ENCODE results near the gene TAF15. TPM values are rescaled to one million over a fixed set of nuclear protein-coding genes. Genes with fewer than 3 reads are reported as not detected.

Gene TAF15
- total and polyA plus RNA-seq, 2 of the 13 experiments (the other 11 are each of a cell fraction or from before 2014, with no cell fraction given) = 25.2 to 26.5 TPM

GRCh38 chr17:35808962-35809854 is at the start of gene TAF15 (continued):
- TF ChIP-seq THRA (CRISPR knock-in tag; IDR thresholded peaks at IDR 0.05; ENCODE audit: borderline replicate concordance) (peak; percentile 26; the same call in 1 of the 2 replicates), ZNF800 (CRISPR knock-in tag; IDR thresholded peaks at IDR 0.05) (no peak), E2F1 (CRISPR knock-in tag; IDR thresholded peaks at IDR 0.05) (0 out of 2 replicates have a peak, but pooled peaks have one; percentile 59), ZBTB21 (CRISPR knock-in tag; IDR thresholded peaks at IDR 0.05) (no peak; the same call in 1 of the 2 replicates), ZNF234 (CRISPR knock-in tag; conservative IDR thresholded peaks at IDR 0.05) (0 out of 2 replicates have a peak, but pooled peaks have one; percentile 51), ZNF431 (CRISPR knock-in tag; IDR thresholded peaks at IDR 0.05; ENCODE audit: borderline replicate concordance, low read depth) (no peak), KMT2B (CRISPR knock-in tag; IDR thresholded peaks at IDR 0.05) (peak; percentile 22; the same call in 1 of the 2 replicates), ZNF691 (CRISPR knock-in tag; IDR thresholded peaks at IDR 0.05; ENCODE audit: borderline replicate concordance, low read depth) (peak; percentile 71; the same call in 1 of the 2 replicates), HNRNPH1 (optimal IDR thresholded peaks at IDR 0.05; ENCODE audit: low read depth, low read length) (no peak), ZNF790 (CRISPR knock-in tag; IDR thresholded peaks at IDR 0.05; ENCODE audit: borderline replicate concordance) (peak; percentile 91; the same call in 1 of the 2 replicates), SKIL (CRISPR knock-in tag; IDR thresholded peaks at IDR 0.05; ENCODE audit: borderline replicate concordance) (no peak), ZNF776 (CRISPR knock-in tag; IDR thresholded peaks at IDR 0.05) (no peak)
- TF ChIP-seq, protein P1, sequence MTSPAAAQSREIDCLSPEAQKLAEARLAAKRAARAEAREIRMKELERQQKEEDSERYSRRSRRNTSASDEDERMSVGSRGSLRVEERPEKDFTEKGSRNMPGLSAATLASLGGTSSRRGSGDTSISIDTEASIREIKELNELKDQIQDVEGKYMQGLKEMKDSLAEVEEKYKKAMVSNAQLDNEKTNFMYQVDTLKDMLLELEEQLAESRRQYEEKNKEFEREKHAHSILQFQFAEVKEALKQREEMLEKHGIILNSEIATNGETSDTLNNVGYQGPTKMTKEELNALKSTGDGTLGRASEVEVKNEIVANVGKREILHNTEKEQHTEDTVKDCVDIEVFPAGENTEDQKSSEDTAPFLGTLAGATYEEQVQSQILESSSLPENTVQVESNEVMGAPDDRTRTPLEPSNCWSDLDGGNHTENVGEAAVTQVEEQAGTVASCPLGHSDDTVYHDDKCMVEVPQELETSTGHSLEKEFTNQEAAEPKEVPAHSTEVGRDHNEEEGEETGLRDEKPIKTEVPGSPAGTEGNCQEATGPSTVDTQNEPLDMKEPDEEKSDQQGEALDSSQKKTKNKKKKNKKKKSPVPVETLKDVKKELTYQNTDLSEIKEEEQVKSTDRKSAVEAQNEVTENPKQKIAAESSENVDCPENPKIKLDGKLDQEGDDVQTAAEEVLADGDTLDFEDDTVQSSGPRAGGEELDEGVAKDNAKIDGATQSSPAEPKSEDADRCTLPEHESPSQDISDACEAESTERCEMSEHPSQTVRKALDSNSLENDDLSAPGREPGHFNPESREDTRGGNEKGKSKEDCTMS (CRISPR knock-in tag; conservative IDR thresholded peaks at IDR 0.05) = no peak
- TF ChIP-seq, protein P2, sequence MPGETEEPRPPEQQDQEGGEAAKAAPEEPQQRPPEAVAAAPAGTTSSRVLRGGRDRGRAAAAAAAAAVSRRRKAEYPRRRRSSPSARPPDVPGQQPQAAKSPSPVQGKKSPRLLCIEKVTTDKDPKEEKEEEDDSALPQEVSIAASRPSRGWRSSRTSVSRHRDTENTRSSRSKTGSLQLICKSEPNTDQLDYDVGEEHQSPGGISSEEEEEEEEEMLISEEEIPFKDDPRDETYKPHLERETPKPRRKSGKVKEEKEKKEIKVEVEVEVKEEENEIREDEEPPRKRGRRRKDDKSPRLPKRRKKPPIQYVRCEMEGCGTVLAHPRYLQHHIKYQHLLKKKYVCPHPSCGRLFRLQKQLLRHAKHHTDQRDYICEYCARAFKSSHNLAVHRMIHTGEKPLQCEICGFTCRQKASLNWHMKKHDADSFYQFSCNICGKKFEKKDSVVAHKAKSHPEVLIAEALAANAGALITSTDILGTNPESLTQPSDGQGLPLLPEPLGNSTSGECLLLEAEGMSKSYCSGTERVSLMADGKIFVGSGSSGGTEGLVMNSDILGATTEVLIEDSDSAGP (CRISPR knock-in tag; IDR thresholded peaks at IDR 0.05; ENCODE audit: borderline replicate concordance) = peak; percentile 86; the same call in 1 of the 2 replicates

All from HepG2 (cell line).